ENCODE measurements around the gene TREML2.

TREML2 gene

GRCh38 chr6:41150671-41151070 is 50.3 kb downstream of the TREML2 start:
- DNase-seq (ENCODE audit: low read depth, low spot score) = no peak

GRCh38 chr6:41147917-41148316 is 53.0 kb downstream of the TREML2 start:
- DNase-seq (ENCODE audit: low read depth, low spot score) = no peak
